ENCODE data around the gene NPL. TPM values are rescaled to one million over a fixed set of nuclear protein-coding genes. Genes with fewer than 3 reads are reported as not detected.

The NPL gene
- total and polyA plus RNA-seq, 2 of the 13 experiments (the other 11 are each of a cell fraction or from before 2014, with no cell fraction given): 0.03 to 0.04 TPM

DNA sequence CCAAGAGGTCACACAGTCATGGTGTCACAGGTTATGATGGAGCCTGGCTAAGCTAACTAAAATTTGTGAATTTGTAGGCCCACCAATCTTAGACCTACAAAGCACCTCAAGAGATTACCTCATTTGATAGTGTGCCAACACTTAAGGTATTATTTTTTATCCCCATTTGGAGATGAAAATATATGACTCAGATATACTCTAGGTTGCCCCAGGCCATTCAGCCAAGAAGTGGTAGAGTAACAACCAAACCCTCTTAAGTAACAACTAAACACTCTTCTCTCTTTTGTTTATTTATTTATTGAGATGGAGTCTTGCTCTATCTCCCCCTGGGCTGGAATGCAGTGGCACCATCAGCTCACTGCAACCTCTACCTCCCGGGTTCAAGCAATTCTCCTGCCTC, 14.3 kb downstream of the NPL start (continued):
- TF ChIP-seq ZBED4 (CRISPR knock-in tag; IDR thresholded peaks at IDR 0.05; ENCODE audit: borderline replicate concordance): no peak

- DNase-seq (ENCODE audit: low spot score): peak; percentile 12
- peak; percentile 82 for ATAC-seq
- Histone ChIP-seq H3K4me1 (ENCODE audit: insufficient read depth, low read length) (no peaks in the 10 kb centered on the region), H3K79me2 (ENCODE audit: insufficient read depth, low read length) (no peaks in the 10 kb centered on the region), H3K9me3 (ENCODE audit: low read length) (no peaks in the 10 kb centered on the region), H3K9ac (ENCODE audit: insufficient read depth, low read depth, low read length) (no peak overlapping the region), H3K27me3 (ENCODE audit: control insufficient read depth in 1 of 2, insufficient read depth in 2 of 2, low read length in 2 of 2) (peaks cover 0 to 1% of the 10 kb centered on the region in 2 experiments; a peak in 2 of 5 replicates), H3K4me3 (replicated peaks in 1 of 3; ENCODE audit: insufficient read depth in 1 of 3, low read depth in 2 of 3, low read length in 3 of 3) (no peak overlapping the region), H3K4me2 (ENCODE audit: low read depth, low read length) (no peak overlapping the region), H3K36me3 (replicated peaks in 1 of 2; ENCODE audit: control insufficient read depth in 1 of 2, insufficient read depth in 2 of 2, low read length in 2 of 2) (no peaks in the 10 kb centered on the region), H4K20me1 (ENCODE audit: insufficient read depth, low read length) (no peaks in the 10 kb centered on the region), H2AFZ (ENCODE audit: low read length) (no peak overlapping the region), H3K27ac (ENCODE audit: extremely low read length, insufficient read depth, low read length) (no peak overlapping the region)
- BruUV-seq (replicated peaks): no TSS peak
- POLR2A ChIA-PET: no interaction called here
- in situ Hi-C loops (cut with HindIII; ENCODE audit: extremely low pct_ligation_motif_present, low pct_unique_long_range_greater_than_20kb) (no loop called here), intact Hi-C loops (cut with micrococcal nuclease; ENCODE audit: unreplicated experiment) (loop anchor here (1.0 kb wide), 1 partner anchor 205 kb away; no protein-coding TSS in a partner anchor)
- WGBS (ENCODE audit: low lambda C conversion rate): 5% methylated on average over 7 of the region's 11 CpGs
- FAIRE-seq: no peak
- CTCF ChIA-PET (ENCODE audit: low intra/inter-chr PET ratio, low total read pairs): interaction anchor here (1.2 kb wide), 1 partner anchor 205 kb away, joined by 3 read pairs; no protein-coding TSS in a partner anchor
- TF ChIP-seq JUNB (CRISPR knock-in tag; IDR thresholded peaks at IDR 0.05; ENCODE audit: borderline replicate concordance): no peak
- no peak for TF ChIP-seq TAF15 (IDR thresholded peaks at IDR 0.05; ENCODE audit: low read depth, low read length, poor library complexity, severe bottlenecking)
- TF ChIP-seq THRA (CRISPR knock-in tag; IDR thresholded peaks at IDR 0.05; ENCODE audit: borderline replicate concordance): no peak
- TF ChIP-seq ZNF142 (CRISPR knock-in tag; IDR thresholded peaks at IDR 0.05): no peak
- TF ChIP-seq SP1 (IDR thresholded peaks at IDR 0.05): no peak
- TF ChIP-seq SP1 (CRISPR knock-in tag; IDR thresholded peaks at IDR 0.05): no peak
- TF ChIP-seq SP140L (CRISPR knock-in tag; IDR thresholded peaks at IDR 0.05; ENCODE audit: borderline replicate concordance): no peak
- TF ChIP-seq MIXL1 (CRISPR knock-in tag; IDR thresholded peaks at IDR 0.05): no peak
- TF ChIP-seq MTA3 (CRISPR knock-in tag; IDR thresholded peaks at IDR 0.05): no peak
- no peak for TF ChIP-seq ZBTB8A (CRISPR knock-in tag; IDR thresholded peaks at IDR 0.05; ENCODE audit: borderline replicate concordance, low read depth)
- no peak for TF ChIP-seq ZNF777 (CRISPR knock-in tag; IDR thresholded peaks at IDR 0.05)
Measured at GRCh38 chr1:182806015-182806678, 16.6 kb downstream of the NPL start.

Data from HepG2 (cell line).